ENCODE measurements around the gene PAX8.

The PAX8 gene

GRCh38 chr2:113200236-113200635 lies 78.5 kb downstream of the PAX8 start:
- H3K36me3 ChIP-seq (replicated peaks; ENCODE audit: low read depth, low read length), result peaks cover 50% of the 10 kb centered on the region
- peaks cover 5% of the 10 kb centered on the region; the same call in 1 of the 2 replicates for H4K20me1 ChIP-seq (ENCODE audit: insufficient read depth, low read length)
- H3K9me3 ChIP-seq (ENCODE audit: insufficient read depth, low read length), result no peaks in the 10 kb centered on the region
- no peak overlapping the region for H3K4me3 ChIP-seq (ENCODE audit: low read length)
- no peak overlapping the region for H3K27ac ChIP-seq (ENCODE audit: low read length)
- H3K27me3 ChIP-seq (ENCODE audit: low read depth, low read length), result no peaks in the 10 kb centered on the region
- no peak overlapping the region for H3K9ac ChIP-seq (ENCODE audit: low read length)
- H3K4me1 ChIP-seq (ENCODE audit: low read length), result no peaks in the 10 kb centered on the region
- no peak for TF ChIP-seq EZH2phosphoT487 (IDR thresholded peaks at IDR 0.05; ENCODE audit: low read depth)
- TF ChIP-seq CTCF (IDR thresholded peaks at IDR 0.05; ENCODE audit: low read depth, low read length), result no peak; the same call in 1 of the 2 replicates
- H3K79me2 ChIP-seq (ENCODE audit: low read length), result no peaks in the 10 kb centered on the region
- H2AFZ ChIP-seq (ENCODE audit: low read depth, low read length), result no peak overlapping the region
- no peak overlapping the region for H3K4me2 ChIP-seq (ENCODE audit: low read length)

GRCh38 chr2:113198790-113199612 lies 79.7 kb downstream of the PAX8 start:
- H3K4me2 ChIP-seq (ENCODE audit: low read length), result no peak overlapping the region
- peaks cover 60% of the 10 kb centered on the region for H3K36me3 ChIP-seq (replicated peaks; ENCODE audit: low read depth, low read length)
- H3K27me3 ChIP-seq (ENCODE audit: low read depth, low read length), result no peaks in the 10 kb centered on the region
- H3K4me3 ChIP-seq (ENCODE audit: low read length), result no peak overlapping the region
- no peak overlapping the region for H3K27ac ChIP-seq (ENCODE audit: low read length)
- H3K79me2 ChIP-seq (ENCODE audit: low read length), result no peaks in the 10 kb centered on the region
- H4K20me1 ChIP-seq (ENCODE audit: insufficient read depth, low read length), result peaks cover 5% of the 10 kb centered on the region; the same call in 1 of the 2 replicates
- H2AFZ ChIP-seq (ENCODE audit: low read depth, low read length), result no peak overlapping the region
- TF ChIP-seq CTCF (IDR thresholded peaks at IDR 0.05; ENCODE audit: low read depth, low read length) (no peak), EZH2phosphoT487 (IDR thresholded peaks at IDR 0.05; ENCODE audit: low read depth) (no peak)
- no peaks in the 10 kb centered on the region for H3K9me3 ChIP-seq (ENCODE audit: insufficient read depth, low read length)
- H3K9ac ChIP-seq (ENCODE audit: low read length), result no peak overlapping the region
- H3K4me1 ChIP-seq (ENCODE audit: low read length), result no peaks in the 10 kb centered on the region

GRCh38 chr2:113198048-113198789 lies 80.5 kb downstream of the PAX8 start:
- no peaks in the 10 kb centered on the region for H3K4me1 ChIP-seq (ENCODE audit: low read length)
- no peaks in the 10 kb centered on the region for H3K79me2 ChIP-seq (ENCODE audit: low read length)
- H3K4me2 ChIP-seq (ENCODE audit: low read length), result no peak overlapping the region
- no peak overlapping the region for H3K4me3 ChIP-seq (ENCODE audit: low read length)
- no peaks in the 10 kb centered on the region for H3K9me3 ChIP-seq (ENCODE audit: insufficient read depth, low read length)
- no peak overlapping the region for H3K27ac ChIP-seq (ENCODE audit: low read length)
- peaks cover 67% of the 10 kb centered on the region for H3K36me3 ChIP-seq (replicated peaks; ENCODE audit: low read depth, low read length)
- H3K9ac ChIP-seq (ENCODE audit: low read length), result no peak overlapping the region
- H2AFZ ChIP-seq (ENCODE audit: low read depth, low read length), result no peak overlapping the region
- H3K27me3 ChIP-seq (ENCODE audit: low read depth, low read length), result no peaks in the 10 kb centered on the region
- peaks cover 5% of the 10 kb centered on the region; the same call in 1 of the 2 replicates for H4K20me1 ChIP-seq (ENCODE audit: insufficient read depth, low read length)
- no peak for TF ChIP-seq EZH2phosphoT487 (IDR thresholded peaks at IDR 0.05; ENCODE audit: low read depth)
- no peak for TF ChIP-seq CTCF (IDR thresholded peaks at IDR 0.05; ENCODE audit: low read depth, low read length)
